Stimulated activated CD8-positive, alpha-beta memory T cell treated with anti-CD3 and anti-CD28 coated beads, Interleukin-12 subunit alpha, Interleukin-12 subunit beta, amount 100 ng/mL, for 24 hours (primary cell): ENCODE data around the gene PPEF2.
"Not testable (repeated sequence)": the region's sequence is repeated elsewhere in the genome, so short reads cannot be mapped to it uniquely, and the experiment has no call there.

Source experiments
- DNase-seq: peaks from one replicate; pipeline ENCODE4 v3.0.0-alpha.2; 2020; ENCODE audit errors: extremely low read depth

Gene PPEF2

GRCh38 chr4:75895744-75896314 lies 6.4 kb downstream of the PPEF2 start:
- DNase-seq = no peak

- DNase-seq = no peak
Measured at GRCh38 chr4:75892508-75892907, 9.7 kb downstream of the PPEF2 start.

GRCh38 chr4:75891611-75892010 lies 10.6 kb downstream of the PPEF2 start:
- DNase-seq = no peak

- no peak for DNase-seq
Measured at GRCh38 chr4:75889537-75890199, 12.6 kb downstream of the PPEF2 start.

- DNase-seq = no peak
Measured at GRCh38 chr4:75886104-75886503, 16.1 kb downstream of the PPEF2 start.

GRCh38 chr4:75881476-75881875 lies 20.8 kb downstream of the PPEF2 start:
- no peak for DNase-seq

- no peak for DNase-seq
Measured at GRCh38 chr4:75880278-75880677, 22.0 kb downstream of the PPEF2 start.

- DNase-seq = no peak
Measured at GRCh38 chr4:75878246-75878756, 24.0 kb downstream of the PPEF2 start.

GRCh38 chr4:75876218-75876617 lies 26.0 kb downstream of the PPEF2 start:
- no peak for DNase-seq

GRCh38 chr4:75869100-75869499 lies 33.2 kb downstream of the PPEF2 start:
- DNase-seq = no peak

GRCh38 chr4:75867130-75867529 lies 35.1 kb downstream of the PPEF2 start:
- no peak for DNase-seq

GRCh38 chr4:75860606-75861005 lies 41.6 kb downstream of the PPEF2 start:
- no peak for DNase-seq

- no peak for DNase-seq
Measured at GRCh38 chr4:75858721-75859120, 43.5 kb downstream of the PPEF2 start.

- DNase-seq = no peak
Measured at GRCh38 chr4:75849461-75849860, 52.8 kb downstream of the PPEF2 start.

GRCh38 chr4:75848891-75849290 lies 53.4 kb downstream of the PPEF2 start:
- no peak for DNase-seq

- not testable (repeated sequence) for DNase-seq
Measured at GRCh38 chr4:75848171-75848760, 54.0 kb downstream of the PPEF2 start.

GRCh38 chr4:75845992-75846391 lies 56.3 kb downstream of the PPEF2 start:
- no peak for DNase-seq

GRCh38 chr4:75844151-75844662 lies 58.0 kb downstream of the PPEF2 start:
- DNase-seq = no peak

- no peak for DNase-seq
Measured at GRCh38 chr4:75843596-75843995, 58.7 kb downstream of the PPEF2 start.

- no peak for DNase-seq
Measured at GRCh38 chr4:75841641-75842520, 60.4 kb downstream of the PPEF2 start.

GRCh38 chr4:75834772-75835154 lies 67.5 kb downstream of the PPEF2 start:
- DNase-seq = no peak
